ENCODE measurements around the gene SNIP1. TPM values are rescaled to one million over a fixed set of nuclear protein-coding genes. Genes with fewer than 3 reads are reported as not detected.

SNIP1 gene
- total and polyA plus RNA-seq, 10 of the 15 experiments (the other 5 are each of a cell fraction or from before 2014, with no cell fraction given) = 2.7 to 22.4 (median 10.1) TPM

DNA sequence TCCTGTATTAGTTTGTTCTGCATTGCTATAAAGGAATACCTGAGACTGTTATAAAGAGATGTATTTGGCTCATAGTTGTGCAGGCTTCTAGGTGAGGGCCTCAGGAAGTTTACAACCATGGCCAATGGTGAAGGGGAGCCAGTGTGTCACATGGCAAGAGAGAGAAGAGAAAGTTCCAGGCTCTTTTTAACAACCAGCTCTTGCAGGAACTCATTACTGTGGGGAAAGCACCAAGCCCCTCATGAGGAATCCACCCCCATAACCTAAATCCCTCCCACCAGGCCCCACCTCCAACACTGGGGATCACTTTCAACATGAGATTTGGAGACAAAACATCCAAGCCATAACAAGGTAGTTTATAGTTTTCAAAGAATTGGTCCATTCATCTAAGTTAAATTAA lies 34.5 kb downstream of the SNIP1 start:
- H3K9ac ChIP-seq (ENCODE audit: control insufficient read depth, insufficient read depth, low read length) = no peak overlapping the region
- intact Hi-C loops (cut with micrococcal nuclease; ENCODE audit: unreplicated experiment) (no loop called here), in situ Hi-C loops (cut with MboI) (no loop called here)
- ChIA-PET RAD21 (ENCODE audit: unreplicated experiment) (no interaction called here), POLR2A (no interaction called here), CTCF (no interaction called here), SMC1A (ENCODE audit: uncharacterized antibody, unreplicated experiment) (no interaction called here)
- no peak for DNase-seq (ENCODE audit: low read depth, low spot score)
- H2AFZ ChIP-seq (ENCODE audit: control insufficient read depth, low read depth, low read length) = no peak overlapping the region
- peaks cover 1% of the 10 kb centered on the region; the same call in 1 of the 3 replicates for H3K9me3 ChIP-seq (replicated peaks; ENCODE audit: control insufficient read depth, insufficient read depth, low read length)
- H3K4me1 ChIP-seq (ENCODE audit: control insufficient read depth, insufficient read depth, low read length) = no peaks in the 10 kb centered on the region
- H4K20me1 ChIP-seq (ENCODE audit: control insufficient read depth, insufficient read depth) = no peaks in the 10 kb centered on the region
- no peak overlapping the region for H3K27ac ChIP-seq (ENCODE audit: control insufficient read depth, insufficient read depth)
- ATAC-seq = no peak
- no peaks in the 10 kb centered on the region for H3K79me2 ChIP-seq (ENCODE audit: control insufficient read depth, insufficient read depth, low read length)
- no peak overlapping the region for H3K4me3 ChIP-seq
- FAIRE-seq = no peak
- no peaks in the 10 kb centered on the region for H3K27me3 ChIP-seq (replicated peaks in 1 of 2; ENCODE audit: control insufficient read depth in 2 of 2, insufficient read depth in 2 of 2, low read length in 1 of 2)
- BruUV-seq (replicated peaks) = no TSS peak
- H3K4me2 ChIP-seq (ENCODE audit: control insufficient read depth, insufficient read depth) = no peak overlapping the region
- H3K36me3 ChIP-seq (ENCODE audit: control insufficient read depth in 2 of 2, insufficient read depth in 2 of 2, low read length in 1 of 2) = no peaks in the 10 kb centered on the region
- TF ChIP-seq, protein P1, sequence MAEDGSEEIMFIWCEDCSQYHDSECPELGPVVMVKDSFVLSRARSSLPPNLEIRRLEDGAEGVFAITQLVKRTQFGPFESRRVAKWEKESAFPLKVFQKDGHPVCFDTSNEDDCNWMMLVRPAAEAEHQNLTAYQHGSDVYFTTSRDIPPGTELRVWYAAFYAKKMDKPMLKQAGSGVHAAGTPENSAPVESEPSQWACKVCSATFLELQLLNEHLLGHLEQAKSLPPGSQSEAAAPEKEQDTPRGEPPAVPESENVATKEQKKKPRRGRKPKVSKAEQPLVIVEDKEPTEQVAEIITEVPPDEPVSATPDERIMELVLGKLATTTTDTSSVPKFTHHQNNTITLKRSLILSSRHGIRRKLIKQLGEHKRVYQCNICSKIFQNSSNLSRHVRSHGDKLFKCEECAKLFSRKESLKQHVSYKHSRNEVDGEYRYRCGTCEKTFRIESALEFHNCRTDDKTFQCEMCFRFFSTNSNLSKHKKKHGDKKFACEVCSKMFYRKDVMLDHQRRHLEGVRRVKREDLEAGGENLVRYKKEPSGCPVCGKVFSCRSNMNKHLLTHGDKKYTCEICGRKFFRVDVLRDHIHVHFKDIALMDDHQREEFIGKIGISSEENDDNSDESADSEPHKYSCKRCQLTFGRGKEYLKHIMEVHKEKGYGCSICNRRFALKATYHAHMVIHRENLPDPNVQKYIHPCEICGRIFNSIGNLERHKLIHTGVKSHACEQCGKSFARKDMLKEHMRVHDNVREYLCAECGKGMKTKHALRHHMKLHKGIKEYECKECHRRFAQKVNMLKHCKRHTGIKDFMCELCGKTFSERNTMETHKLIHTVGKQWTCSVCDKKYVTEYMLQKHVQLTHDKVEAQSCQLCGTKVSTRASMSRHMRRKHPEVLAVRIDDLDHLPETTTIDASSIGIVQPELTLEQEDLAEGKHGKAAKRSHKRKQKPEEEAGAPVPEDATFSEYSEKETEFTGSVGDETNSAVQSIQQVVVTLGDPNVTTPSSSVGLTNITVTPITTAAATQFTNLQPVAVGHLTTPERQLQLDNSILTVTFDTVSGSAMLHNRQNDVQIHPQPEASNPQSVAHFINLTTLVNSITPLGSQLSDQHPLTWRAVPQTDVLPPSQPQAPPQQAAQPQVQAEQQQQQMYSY (CRISPR knock-in tag; IDR thresholded peaks at IDR 0.05) = no peak
- no peak for TF ChIP-seq EGR1 (IDR thresholded peaks at IDR 0.05; ENCODE audit: borderline replicate concordance in 1 of 2, low read depth in 2 of 2, low read length in 2 of 2)
- TF ChIP-seq, protein P2, sequence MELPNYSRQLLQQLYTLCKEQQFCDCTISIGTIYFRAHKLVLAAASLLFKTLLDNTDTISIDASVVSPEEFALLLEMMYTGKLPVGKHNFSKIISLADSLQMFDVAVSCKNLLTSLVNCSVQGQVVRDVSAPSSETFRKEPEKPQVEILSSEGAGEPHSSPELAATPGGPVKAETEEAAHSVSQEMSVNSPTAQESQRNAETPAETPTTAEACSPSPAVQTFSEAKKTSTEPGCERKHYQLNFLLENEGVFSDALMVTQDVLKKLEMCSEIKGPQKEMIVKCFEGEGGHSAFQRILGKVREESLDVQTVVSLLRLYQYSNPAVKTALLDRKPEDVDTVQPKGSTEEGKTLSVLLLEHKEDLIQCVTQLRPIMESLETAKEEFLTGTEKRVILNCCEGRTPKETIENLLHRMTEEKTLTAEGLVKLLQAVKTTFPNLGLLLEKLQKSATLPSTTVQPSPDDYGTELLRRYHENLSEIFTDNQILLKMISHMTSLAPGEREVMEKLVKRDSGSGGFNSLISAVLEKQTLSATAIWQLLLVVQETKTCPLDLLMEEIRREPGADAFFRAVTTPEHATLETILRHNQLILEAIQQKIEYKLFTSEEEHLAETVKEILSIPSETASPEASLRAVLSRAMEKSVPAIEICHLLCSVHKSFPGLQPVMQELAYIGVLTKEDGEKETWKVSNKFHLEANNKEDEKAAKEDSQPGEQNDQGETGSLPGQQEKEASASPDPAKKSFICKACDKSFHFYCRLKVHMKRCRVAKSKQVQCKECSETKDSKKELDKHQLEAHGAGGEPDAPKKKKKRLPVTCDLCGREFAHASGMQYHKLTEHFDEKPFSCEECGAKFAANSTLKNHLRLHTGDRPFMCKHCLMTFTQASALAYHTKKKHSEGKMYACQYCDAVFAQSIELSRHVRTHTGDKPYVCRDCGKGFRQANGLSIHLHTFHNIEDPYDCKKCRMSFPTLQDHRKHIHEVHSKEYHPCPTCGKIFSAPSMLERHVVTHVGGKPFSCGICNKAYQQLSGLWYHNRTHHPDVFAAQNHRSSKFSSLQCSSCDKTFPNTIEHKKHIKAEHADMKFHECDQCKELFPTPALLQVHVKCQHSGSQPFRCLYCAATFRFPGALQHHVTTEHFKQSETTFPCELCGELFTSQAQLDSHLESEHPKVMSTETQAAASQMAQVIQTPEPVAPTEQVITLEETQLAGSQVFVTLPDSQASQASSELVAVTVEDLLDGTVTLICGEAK (IDR thresholded peaks at IDR 0.05; ENCODE audit: borderline replicate concordance) = no peak
- TF ChIP-seq, protein P3, sequence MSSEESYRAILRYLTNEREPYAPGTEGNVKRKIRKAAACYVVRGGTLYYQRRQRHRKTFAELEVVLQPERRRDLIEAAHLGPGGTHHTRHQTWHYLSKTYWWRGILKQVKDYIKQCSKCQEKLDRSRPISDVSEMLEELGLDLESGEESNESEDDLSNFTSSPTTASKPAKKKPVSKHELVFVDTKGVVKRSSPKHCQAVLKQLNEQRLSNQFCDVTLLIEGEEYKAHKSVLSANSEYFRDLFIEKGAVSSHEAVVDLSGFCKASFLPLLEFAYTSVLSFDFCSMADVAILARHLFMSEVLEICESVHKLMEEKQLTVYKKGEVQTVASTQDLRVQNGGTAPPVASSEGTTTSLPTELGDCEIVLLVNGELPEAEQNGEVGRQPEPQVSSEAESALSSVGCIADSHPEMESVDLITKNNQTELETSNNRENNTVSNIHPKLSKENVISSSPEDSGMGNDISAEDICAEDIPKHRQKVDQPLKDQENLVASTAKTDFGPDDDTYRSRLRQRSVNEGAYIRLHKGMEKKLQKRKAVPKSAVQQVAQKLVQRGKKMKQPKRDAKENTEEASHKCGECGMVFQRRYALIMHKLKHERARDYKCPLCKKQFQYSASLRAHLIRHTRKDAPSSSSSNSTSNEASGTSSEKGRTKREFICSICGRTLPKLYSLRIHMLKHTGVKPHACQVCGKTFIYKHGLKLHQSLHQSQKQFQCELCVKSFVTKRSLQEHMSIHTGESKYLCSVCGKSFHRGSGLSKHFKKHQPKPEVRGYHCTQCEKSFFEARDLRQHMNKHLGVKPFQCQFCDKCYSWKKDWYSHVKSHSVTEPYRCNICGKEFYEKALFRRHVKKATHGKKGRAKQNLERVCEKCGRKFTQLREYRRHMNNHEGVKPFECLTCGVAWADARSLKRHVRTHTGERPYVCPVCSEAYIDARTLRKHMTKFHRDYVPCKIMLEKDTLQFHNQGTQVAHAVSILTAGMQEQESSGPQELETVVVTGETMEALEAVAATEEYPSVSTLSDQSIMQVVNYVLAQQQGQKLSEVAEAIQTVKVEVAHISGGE (CRISPR knock-in tag; IDR thresholded peaks at IDR 0.05) = no peak
- TF ChIP-seq NFXL1 (IDR thresholded peaks at IDR 0.05; ENCODE audit: borderline replicate concordance) = no peak
- TF ChIP-seq RFX5 (IDR thresholded peaks at IDR 0.05; ENCODE audit: low read depth, low read length) = no peak
- TF ChIP-seq, protein P4, sequence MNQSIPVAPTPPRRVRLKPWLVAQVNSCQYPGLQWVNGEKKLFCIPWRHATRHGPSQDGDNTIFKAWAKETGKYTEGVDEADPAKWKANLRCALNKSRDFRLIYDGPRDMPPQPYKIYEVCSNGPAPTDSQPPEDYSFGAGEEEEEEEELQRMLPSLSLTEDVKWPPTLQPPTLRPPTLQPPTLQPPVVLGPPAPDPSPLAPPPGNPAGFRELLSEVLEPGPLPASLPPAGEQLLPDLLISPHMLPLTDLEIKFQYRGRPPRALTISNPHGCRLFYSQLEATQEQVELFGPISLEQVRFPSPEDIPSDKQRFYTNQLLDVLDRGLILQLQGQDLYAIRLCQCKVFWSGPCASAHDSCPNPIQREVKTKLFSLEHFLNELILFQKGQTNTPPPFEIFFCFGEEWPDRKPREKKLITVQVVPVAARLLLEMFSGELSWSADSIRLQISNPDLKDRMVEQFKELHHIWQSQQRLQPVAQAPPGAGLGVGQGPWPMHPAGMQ (IDR thresholded peaks at IDR 0.05; ENCODE audit: borderline replicate concordance) = no peak
- no peak for TF ChIP-seq SIX5 (IDR thresholded peaks at IDR 0.05; ENCODE audit: low read depth, low read length, severe bottlenecking)
- no peak for TF ChIP-seq FOS (IDR thresholded peaks at IDR 0.05; ENCODE audit: borderline replicate concordance, extremely low read depth, insufficient read length)
- TF ChIP-seq MTA3 (IDR thresholded peaks at IDR 0.05; ENCODE audit: borderline replicate concordance, low read length) = no peak
